ENCODE measurements around the gene ADD1.

Gene ADD1

GRCh38 chr4:2858451-2859217 lies 15.0 kb downstream of the ADD1 start:
- in situ Hi-C loops (cut with HindIII; ENCODE audit: low sequenced_read_pairs), result no loop called here

- in situ Hi-C loops (cut with HindIII; ENCODE audit: low sequenced_read_pairs), result no loop called here
Observed at GRCh38 chr4:2859514-2859913, 15.9 kb downstream of the ADD1 start.

GRCh38 chr4:2860391-2861348 lies 17.0 kb downstream of the ADD1 start:
- in situ Hi-C loops (cut with HindIII; ENCODE audit: low sequenced_read_pairs), result loop anchor here (10.0 kb wide), 1 partner anchor 106 kb away; the partner anchor contains the start of gene TNIP2

DNA sequence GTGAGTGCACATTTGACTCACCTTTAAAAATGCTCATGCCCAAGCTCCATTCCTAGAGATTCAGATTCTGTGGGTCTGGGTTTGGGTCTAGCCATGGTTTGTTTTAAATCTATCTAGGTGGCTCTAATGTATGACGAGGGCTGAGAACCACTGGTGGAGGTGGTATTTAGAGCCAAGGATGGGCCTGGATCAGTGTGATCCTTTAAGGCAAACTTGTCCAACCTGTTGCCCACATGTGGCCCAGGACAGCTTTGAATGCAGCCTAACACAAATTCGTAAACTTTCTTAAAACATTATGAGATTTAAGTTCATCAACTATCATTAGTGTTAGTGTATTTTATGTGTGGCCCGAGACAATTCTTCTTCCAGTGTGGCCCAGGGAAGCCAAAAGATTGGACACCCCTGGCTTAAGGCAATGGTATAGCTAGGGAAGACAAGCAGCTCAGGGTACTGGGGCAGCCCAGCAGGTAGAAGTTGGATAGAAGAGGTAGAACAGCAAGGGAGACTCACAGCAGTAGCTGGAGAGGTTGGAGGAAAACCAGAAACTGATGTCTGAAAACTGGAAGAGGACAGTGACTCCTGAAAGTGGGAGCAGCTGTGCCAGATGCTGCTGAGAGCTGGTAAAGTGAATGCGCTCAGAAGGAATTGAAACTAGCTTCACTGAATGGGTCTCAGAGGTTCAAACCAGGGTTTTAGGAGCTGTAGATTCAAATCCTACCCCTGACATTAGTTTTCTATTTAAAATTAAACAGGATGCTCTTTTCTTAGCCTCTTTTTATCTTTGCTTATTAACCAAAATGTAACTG lies 18.2 kb downstream of the ADD1 start:
- in situ Hi-C loops (cut with HindIII; ENCODE audit: low sequenced_read_pairs), result loop anchor here (10.0 kb wide), 1 partner anchor 107 kb away; the partner anchor contains the start of gene TNIP2

GRCh38 chr4:2862528-2862927 lies 18.9 kb downstream of the ADD1 start:
- in situ Hi-C loops (cut with HindIII; ENCODE audit: low sequenced_read_pairs), result loop anchor here (10.0 kb wide), 1 partner anchor 108 kb away; the partner anchor contains the start of gene TNIP2

GRCh38 chr4:2863649-2864048 lies 20.0 kb downstream of the ADD1 start:
- in situ Hi-C loops (cut with HindIII; ENCODE audit: low sequenced_read_pairs), result loop anchor here (10.0 kb wide), 1 partner anchor 109 kb away; the partner anchor contains the start of gene TNIP2

- in situ Hi-C loops (cut with HindIII; ENCODE audit: low sequenced_read_pairs), result loop anchor here (10.0 kb wide), 1 partner anchor 110 kb away; the partner anchor contains the start of gene TNIP2
Observed at GRCh38 chr4:2865196-2865780, 21.6 kb downstream of the ADD1 start.

- in situ Hi-C loops (cut with HindIII; ENCODE audit: low sequenced_read_pairs), result loop anchor here (10.0 kb wide), 1 partner anchor 112 kb away; the partner anchor contains the start of gene TNIP2
Observed at GRCh38 chr4:2866160-2866861, 22.7 kb downstream of the ADD1 start.

- in situ Hi-C loops (cut with HindIII; ENCODE audit: low sequenced_read_pairs), result loop anchor here (10.0 kb wide), 1 partner anchor 112 kb away; the partner anchor contains the start of gene TNIP2
Observed at GRCh38 chr4:2866891-2867290, 23.2 kb downstream of the ADD1 start.

GRCh38 chr4:2867758-2868491 lies 24.3 kb downstream of the ADD1 start:
- in situ Hi-C loops (cut with HindIII; ENCODE audit: low sequenced_read_pairs), result loop anchor here (10.0 kb wide), 1 partner anchor 113 kb away; the partner anchor contains the start of gene TNIP2

DNA sequence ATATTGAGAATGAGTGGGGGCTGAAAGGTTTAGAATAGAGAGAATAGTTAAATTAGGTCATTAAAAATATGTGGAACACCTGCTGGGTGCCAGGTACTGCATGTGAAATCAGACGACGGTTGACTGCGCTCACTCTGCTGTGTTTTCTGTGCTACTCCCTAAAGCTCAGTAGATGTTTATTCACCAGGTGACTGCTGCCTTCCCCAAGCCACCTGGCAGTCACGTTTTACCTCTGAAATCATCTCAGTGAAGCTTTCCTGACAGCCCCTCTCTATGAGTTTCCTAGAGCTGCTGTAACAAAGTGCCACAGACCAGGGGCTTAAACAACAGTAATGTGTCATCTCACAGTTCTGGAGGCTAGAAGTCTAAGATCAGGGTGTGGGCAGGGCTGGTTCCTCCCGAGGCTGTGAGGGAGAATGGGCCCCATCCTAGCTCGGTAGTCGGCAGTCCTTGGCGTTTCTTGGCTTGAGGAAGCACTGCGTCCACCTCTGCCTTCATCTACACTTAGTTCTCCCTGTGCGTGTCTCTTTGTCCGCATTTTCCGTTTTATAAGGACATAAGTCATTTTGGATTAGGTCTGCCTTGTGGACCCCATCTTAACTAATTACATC lies 25.3 kb downstream of the ADD1 start:
- in situ Hi-C loops (cut with HindIII; ENCODE audit: low sequenced_read_pairs), result loop anchor here (10.0 kb wide), 1 partner anchor 114 kb away; the partner anchor contains the start of gene TNIP2

- in situ Hi-C loops (cut with HindIII; ENCODE audit: low sequenced_read_pairs), result loop anchor here (10.0 kb wide), 1 partner anchor 115 kb away; the partner anchor contains the start of gene TNIP2
Observed at GRCh38 chr4:2869659-2870058, 26.0 kb downstream of the ADD1 start.

- in situ Hi-C loops (cut with HindIII; ENCODE audit: low sequenced_read_pairs), result no loop called here
Observed at GRCh38 chr4:2870082-2870481, 26.4 kb downstream of the ADD1 start.

GRCh38 chr4:2871466-2871865 lies 27.8 kb downstream of the ADD1 start:
- in situ Hi-C loops (cut with HindIII; ENCODE audit: low sequenced_read_pairs), result no loop called here

DNA sequence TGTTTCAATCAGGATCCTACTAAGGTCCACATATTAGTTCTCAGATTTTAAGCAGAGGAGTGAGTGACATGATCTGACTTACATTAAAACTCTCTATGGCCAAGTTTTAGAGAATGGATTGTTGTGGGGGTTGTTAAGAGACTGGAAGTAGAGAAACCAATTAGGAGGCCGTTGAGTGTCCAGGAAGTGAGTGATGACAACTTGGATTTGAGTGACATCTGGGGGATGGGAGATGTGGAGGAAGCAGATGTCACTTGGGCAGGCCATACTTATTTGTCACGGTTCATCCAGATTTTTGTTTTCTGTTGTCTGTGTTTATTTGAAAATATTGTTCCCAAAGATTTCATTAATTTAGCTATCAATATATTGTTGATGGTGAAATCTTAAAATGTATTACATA lies 28.3 kb downstream of the ADD1 start:
- in situ Hi-C loops (cut with HindIII; ENCODE audit: low sequenced_read_pairs), result no loop called here

- in situ Hi-C loops (cut with HindIII; ENCODE audit: low sequenced_read_pairs), result no loop called here
Observed at GRCh38 chr4:2873329-2873728, 29.7 kb downstream of the ADD1 start.

DNA sequence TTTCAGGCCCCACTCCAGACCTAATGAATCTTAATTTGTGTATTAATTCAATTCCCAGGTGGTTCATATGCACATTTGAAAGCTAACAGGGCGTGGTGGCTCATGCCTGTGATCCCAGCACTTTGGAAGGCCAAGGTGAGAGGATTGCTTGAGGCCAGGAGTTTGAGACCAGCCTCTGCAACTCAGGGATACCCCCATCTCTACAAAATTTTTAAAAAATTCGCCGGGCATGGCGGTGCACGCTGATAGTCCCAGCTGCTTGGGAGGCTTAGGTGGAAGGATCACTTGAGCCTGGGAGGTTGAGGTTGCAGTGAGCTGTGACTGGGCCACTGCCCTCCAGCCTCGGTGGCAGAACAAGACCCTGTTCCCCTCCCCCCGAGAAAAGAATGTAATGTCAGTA lies 31.2 kb downstream of the ADD1 start:
- in situ Hi-C loops (cut with HindIII; ENCODE audit: low sequenced_read_pairs), result no loop called here

- in situ Hi-C loops (cut with HindIII; ENCODE audit: low sequenced_read_pairs), result no loop called here
Observed at GRCh38 chr4:2875556-2875955, 31.9 kb downstream of the ADD1 start.

All from endothelial cell of hepatic sinusoid (primary cell).